ENCODE results near the gene SLX4. TPM values are rescaled to one million over a fixed set of nuclear protein-coding genes. Genes with fewer than 3 reads are reported as not detected.
"Not testable (repeated sequence)": the region's sequence is repeated elsewhere in the genome, so short reads cannot be mapped to it uniquely, and the experiment has no call there.

SLX4 gene
- polyA plus RNA-seq, 2 of the 4 experiments (the other 2 are of a cell fraction) = 3.0 to 5.0 TPM

GRCh38 chr16:3608976-3609375 is 2.4 kb downstream of the SLX4 start:
- POLR2A ChIA-PET; FAIRE-seq; H3K27ac ChIP-seq; H3K4me3 ChIP-seq; H3K4me2 ChIP-seq; ATAC-seq; H3K9me3 ChIP-seq; CTCF ChIA-PET; DNase-seq (ENCODE audit: low read depth in 1 of 2, low spot score in 1 of 2): not testable (repeated sequence)
- 89% methylated on average over 13 of the region's 13 CpGs for WGBS (ENCODE audit: missing lambda C conversion rate)
- peaks cover 14% of the 10 kb centered on the region for H3K4me1 ChIP-seq

- ATAC-seq = no peak
- no peak overlapping the region for H3K4me3 ChIP-seq
- 84% methylated on average over 5 of the region's 5 CpGs for WGBS (ENCODE audit: missing lambda C conversion rate)
- no peak for FAIRE-seq
- ChIA-PET CTCF (interaction anchor here (0.8 kb wide), 1 partner anchor 18 kb away, joined by 3 read pairs; no protein-coding TSS in a partner anchor), POLR2A (no interaction called here)
- no peak for DNase-seq (ENCODE audit: low read depth in 1 of 2, low spot score in 1 of 2)
- no peak for TF ChIP-seq ZFP36 (IDR thresholded peaks at IDR 0.05; ENCODE audit: borderline replicate concordance, partially characterized antibody)
- TF ChIP-seq CHD4 (IDR thresholded peaks at IDR 0.05; ENCODE audit: borderline replicate concordance) = no peak
- TF ChIP-seq RCOR1 (IDR thresholded peaks at IDR 0.05; ENCODE audit: low read depth, low read length) = no peak
- TF ChIP-seq NR3C1 (IDR thresholded peaks at IDR 0.05) = no peak
- TF ChIP-seq CTCF (IDR thresholded peaks at IDR 0.05) = no peak
- TF ChIP-seq SREBF2 (IDR thresholded peaks at IDR 0.05) = no peak
- TF ChIP-seq HMGXB4 (CRISPR knock-in tag; IDR thresholded peaks at IDR 0.05; ENCODE audit: borderline replicate concordance) = no peak
- TF ChIP-seq PBX3 (IDR thresholded peaks at IDR 0.05) = no peak
- TF ChIP-seq EP300 (IDR thresholded peaks at IDR 0.05) = no peak
- no peak for TF ChIP-seq FOSB (CRISPR knock-in tag; IDR thresholded peaks at IDR 0.05)
- H3K9me3 ChIP-seq = no peaks in the 10 kb centered on the region
- no peak overlapping the region for H3K27ac ChIP-seq
- no peak overlapping the region for H3K4me2 ChIP-seq
- H3K4me1 ChIP-seq = peaks cover 14% of the 10 kb centered on the region
Measured at GRCh38 chr16:3608069-3608468, 3.3 kb downstream of the SLX4 start.

GRCh38 chr16:3607634-3608033 is 3.8 kb downstream of the SLX4 start:
- Histone ChIP-seq H3K9me3 (no peaks in the 10 kb centered on the region), H3K4me2 (no peak overlapping the region), H3K4me3 (no peak overlapping the region), H3K27ac (no peak overlapping the region), H3K4me1 (peaks cover 9% of the 10 kb centered on the region)
- POLR2A ChIA-PET = no interaction called here
- ATAC-seq (no peak), DNase-seq (ENCODE audit: low read depth in 1 of 2, low spot score in 1 of 2) (no peak), FAIRE-seq (no peak)
- CTCF ChIA-PET = interaction anchor here (0.8 kb wide), 1 partner anchor 18 kb away, joined by 3 read pairs; no protein-coding TSS in a partner anchor
- 94% methylated on average over 2 of the region's 2 CpGs for WGBS (ENCODE audit: missing lambda C conversion rate)
- TF ChIP-seq E2F6 (IDR thresholded peaks at IDR 0.05; ENCODE audit: borderline replicate concordance, low read depth) = no peak
- TF ChIP-seq SREBF2 (IDR thresholded peaks at IDR 0.05) = no peak
- no peak for TF ChIP-seq MAZ (IDR thresholded peaks at IDR 0.05; ENCODE audit: borderline replicate concordance, low read depth, low read length)
- TF ChIP-seq EP300 (IDR thresholded peaks at IDR 0.05) = no peak
- TF ChIP-seq ZFP36 (IDR thresholded peaks at IDR 0.05; ENCODE audit: borderline replicate concordance, partially characterized antibody) = no peak
- no peak for TF ChIP-seq REST (IDR thresholded peaks at IDR 0.05)
- no peak for TF ChIP-seq JUNB (IDR thresholded peaks at IDR 0.05)
- no peak for TF ChIP-seq BHLHE40 (IDR thresholded peaks at IDR 0.05; ENCODE audit: low read depth, low read length)
- no peak for TF ChIP-seq NFE2L2 (conservative IDR thresholded peaks at IDR 0.05; ENCODE audit: low read length)
- no peak for TF ChIP-seq NPAS2 (CRISPR knock-in tag; IDR thresholded peaks at IDR 0.05; ENCODE audit: borderline replicate concordance)
- no peak for TF ChIP-seq HOXB13 (CRISPR knock-in tag; IDR thresholded peaks at IDR 0.05; ENCODE audit: low read depth)
- TF ChIP-seq ZNF302 (CRISPR knock-in tag; IDR thresholded peaks at IDR 0.05) = no peak
- no peak for TF ChIP-seq BCL3 (IDR thresholded peaks at IDR 0.05)
- no peak for TF ChIP-seq CBX2 (IDR thresholded peaks at IDR 0.05; ENCODE audit: borderline replicate concordance, low read depth)
- TF ChIP-seq RARB (CRISPR knock-in tag; IDR thresholded peaks at IDR 0.05) = no peak
- TF ChIP-seq POLR2AphosphoS2 (conservative IDR thresholded peaks at IDR 0.05; ENCODE audit: low read length) = no peak
- TF ChIP-seq GATA3 (IDR thresholded peaks at IDR 0.05; ENCODE audit: borderline replicate concordance) = no peak
